HEK293T (cell line): ENCODE data around the gene FRMD5.

Experiments used
- CTCF ChIA-PET: fragments of 350-600 bp; formaldehyde crosslinking; extraction: SDS; loops from one replicate; lab custom pipeline; 2021; ENCODE audit warnings: antibody characterized with exemption, inconsistent platforms; lab: Yijun Ruan, JAX
- POLR2A ChIA-PET: fragments of 350-600 bp; formaldehyde crosslinking; extraction: SDS; loops from one replicate; lab custom pipeline; 2020; ENCODE audit warnings: antibody characterized with exemption, inconsistent platforms; lab: Yijun Ruan, JAX
- DNase-seq: peaks from one replicate; pipeline ENCODE4 v3.0.0; 2012; ENCODE audit warnings: mixed read lengths; ENCODE audit errors: extremely low spot score
- ARNT ChIP-seq: fragments of 450-650 bp; IDR thresholded peaks from 2 replicates; pipeline ENCODE4 v1.6.1; 2017; ENCODE audit warnings: mild to moderate bottlenecking
- BHLHE40 ChIP-seq: fragments of 450-650 bp; IDR thresholded peaks from 2 replicates; pipeline ENCODE4 v1.6.1; 2016; ENCODE audit warnings: mild to moderate bottlenecking, moderate library complexity, borderline replicate concordance
- CTBP1 ChIP-seq: fragments of 450-650 bp; IDR thresholded peaks from 2 replicates; pipeline ENCODE4 v1.6.1; 2016; ENCODE audit warnings: borderline replicate concordance
- ELF4 ChIP-seq: fragments of 450-650 bp; IDR thresholded peaks from 2 replicates; pipeline ENCODE4 v1.6.1; 2017; ENCODE audit warnings: antibody characterized with exemption
- FOXA1 ChIP-seq: fragments of 450-650 bp; IDR thresholded peaks from 2 replicates; pipeline ENCODE4 v1.6.1; 2016; ENCODE audit warnings: mild to moderate bottlenecking
- FOXK2 ChIP-seq: fragments of 450-650 bp; IDR thresholded peaks from 2 replicates; pipeline ENCODE4 v1.6.1; 2016; ENCODE audit warnings: mild to moderate bottlenecking
- FOXM1 ChIP-seq: fragments of 450-650 bp; IDR thresholded peaks from 2 replicates; pipeline ENCODE4 v1.6.1; 2017; ENCODE audit warnings: mild to moderate bottlenecking, borderline replicate concordance
- HDGF ChIP-seq: fragments of 450-650 bp; IDR thresholded peaks from 2 replicates; pipeline ENCODE4 v1.6.1; 2017; ENCODE audit warnings: antibody characterized with exemption, borderline replicate concordance
- L3MBTL2 ChIP-seq: fragments of 450-650 bp; conservative IDR thresholded peaks from 2 replicates; pipeline ENCODE4 v1.6.1; 2016; ENCODE audit warnings: mild to moderate bottlenecking
- LEF1 ChIP-seq: fragments of 450-650 bp; IDR thresholded peaks from 2 replicates; pipeline ENCODE4 v1.6.1; 2017; ENCODE audit warnings: mild to moderate bottlenecking, borderline replicate concordance
- NFRKB ChIP-seq: fragments of 450-650 bp; IDR thresholded peaks from 2 replicates; pipeline ENCODE4 v1.6.1; 2016; ENCODE audit warnings: mild to moderate bottlenecking, moderate library complexity
- SP1 ChIP-seq: fragments of 450-650 bp; IDR thresholded peaks from 2 replicates; pipeline ENCODE4 v1.6.1; 2017
- SUZ12 ChIP-seq: fragments of 450-650 bp; IDR thresholded peaks from 2 replicates; pipeline ENCODE4 v1.6.1; 2016; ENCODE audit warnings: mild to moderate bottlenecking
- TARDBP ChIP-seq: fragments of 450-650 bp; IDR thresholded peaks from 2 replicates; pipeline ENCODE4 v1.6.1; 2016
- ZNF384 ChIP-seq: fragments of 450-650 bp; IDR thresholded peaks from 2 replicates; pipeline ENCODE4 v1.6.1; 2016
- TF ChIP-seq, protein P1 (sequence below): fragments of 450-650 bp; IDR thresholded peaks from 2 replicates; pipeline ENCODE4 v1.6.1; 2016

Gene FRMD5

GRCh38 chr15:44188795-44189194 lies 6.3 kb downstream of the FRMD5 start:
- POLR2A ChIA-PET = no interaction called here
- DNase-seq = no peak
- TF ChIP-seq FOXM1 (no peak), NFRKB (no peak), SP1 (no peak), L3MBTL2 (no peak), SUZ12 (no peak), CTBP1 (no peak), FOXK2 (no peak)
- CTCF ChIA-PET = no interaction called here

DNA sequence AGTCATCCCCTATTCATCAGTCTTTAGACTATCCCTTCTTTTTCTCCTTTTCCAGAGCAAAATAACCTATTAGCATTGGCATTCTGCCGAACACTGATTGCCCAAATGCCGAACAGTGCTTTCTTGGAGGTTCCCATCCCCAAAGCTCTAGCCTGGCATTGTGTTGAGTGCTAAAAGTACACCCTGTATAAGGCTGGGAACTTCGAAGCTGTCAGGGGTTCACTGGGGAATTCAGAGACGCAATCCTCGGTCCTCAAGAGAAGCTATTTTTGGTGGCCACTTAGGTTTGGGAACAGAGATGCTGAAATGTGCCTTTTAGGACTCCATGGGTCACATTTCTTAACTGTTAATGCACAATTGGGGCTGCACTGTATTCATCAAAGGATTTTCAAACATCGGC lies 8.4 kb downstream of the FRMD5 start:
- no peak for DNase-seq
- POLR2A ChIA-PET = no interaction called here
- CTCF ChIA-PET = no interaction called here
- TF ChIP-seq TARDBP = no peak
- TF ChIP-seq FOXM1 = no peak
- no peak for TF ChIP-seq BHLHE40
- no peak for TF ChIP-seq CTBP1
- no peak for TF ChIP-seq ARNT
- no peak for TF ChIP-seq ELF4
- TF ChIP-seq HDGF = no peak

DNA sequence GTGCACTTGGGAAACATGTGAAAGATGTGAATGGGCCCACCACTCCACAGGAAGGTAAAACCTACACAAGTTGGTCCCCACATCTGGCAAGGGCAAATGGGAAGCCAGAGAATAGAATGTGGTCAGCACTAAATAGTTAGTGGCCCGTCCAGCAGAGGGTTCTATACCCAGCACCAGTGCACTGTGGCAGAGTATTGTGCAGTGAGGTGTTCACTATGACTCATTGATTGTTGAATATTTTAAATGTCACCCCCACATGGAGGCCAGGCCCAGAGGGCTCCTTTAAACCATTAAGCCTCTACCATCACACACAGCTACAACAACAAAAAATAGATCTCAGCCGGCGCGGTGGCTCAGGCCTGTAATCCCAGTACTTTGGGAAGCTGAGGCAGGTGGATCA lies 11.7 kb downstream of the FRMD5 start:
- TF ChIP-seq LEF1 (no peak), CTBP1 (no peak), TARDBP (no peak), HDGF (no peak), L3MBTL2 (no peak), SP1 (no peak), NFRKB (no peak)
- ChIA-PET CTCF (no interaction called here), POLR2A (no interaction called here)

GRCh38 chr15:44181410-44181809 lies 13.7 kb downstream of the FRMD5 start:
- TF ChIP-seq CTBP1 = no peak
- TF ChIP-seq ARNT = no peak
- TF ChIP-seq SP1 = no peak
- TF ChIP-seq FOXK2 = no peak
- no peak for TF ChIP-seq FOXM1
- TF ChIP-seq SUZ12 = no peak
- TF ChIP-seq FOXA1 = no peak
- TF ChIP-seq L3MBTL2 = no peak
- TF ChIP-seq BHLHE40 = no peak
- no peak for TF ChIP-seq LEF1
- no peak for TF ChIP-seq NFRKB
- no peak for TF ChIP-seq HDGF
- TF ChIP-seq, protein P1, sequence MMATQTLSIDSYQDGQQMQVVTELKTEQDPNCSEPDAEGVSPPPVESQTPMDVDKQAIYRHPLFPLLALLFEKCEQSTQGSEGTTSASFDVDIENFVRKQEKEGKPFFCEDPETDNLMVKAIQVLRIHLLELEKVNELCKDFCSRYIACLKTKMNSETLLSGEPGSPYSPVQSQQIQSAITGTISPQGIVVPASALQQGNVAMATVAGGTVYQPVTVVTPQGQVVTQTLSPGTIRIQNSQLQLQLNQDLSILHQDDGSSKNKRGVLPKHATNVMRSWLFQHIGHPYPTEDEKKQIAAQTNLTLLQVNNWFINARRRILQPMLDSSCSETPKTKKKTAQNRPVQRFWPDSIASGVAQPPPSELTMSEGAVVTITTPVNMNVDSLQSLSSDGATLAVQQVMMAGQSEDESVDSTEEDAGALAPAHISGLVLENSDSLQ = no peak
- POLR2A ChIA-PET = no interaction called here
- CTCF ChIA-PET = no interaction called here
- DNase-seq = no peak

More for the DNA sequence above, 11.7 kb downstream of the FRMD5 start:
- no peak for DNase-seq

GRCh38 chr15:44177139-44177538 lies 17.9 kb downstream of the FRMD5 start:
- POLR2A ChIA-PET = no interaction called here
- CTCF ChIA-PET = no interaction called here
- DNase-seq = no peak
- no peak for TF ChIP-seq NFRKB

DNA sequence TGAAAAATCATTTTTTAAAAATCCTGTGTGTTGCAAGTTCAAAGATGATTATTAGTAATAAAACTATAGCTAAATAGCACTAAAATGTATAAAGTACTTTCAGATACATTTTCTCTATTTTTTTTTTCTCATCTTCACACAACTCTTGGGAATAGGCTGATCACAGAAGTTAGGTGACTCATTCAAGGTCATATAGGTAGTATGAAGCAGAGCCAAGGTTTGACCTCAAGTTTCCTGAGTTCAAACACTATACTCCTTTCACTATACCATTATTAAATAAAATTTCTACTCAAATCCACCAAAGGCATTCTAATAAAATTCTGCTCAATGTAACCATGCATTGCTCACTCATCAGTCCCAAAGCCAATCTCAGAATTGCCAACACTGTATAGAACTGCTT lies 21.3 kb downstream of the FRMD5 start:
- POLR2A ChIA-PET = no interaction called here
- CTCF ChIA-PET = no interaction called here
- DNase-seq = no peak
- TF ChIP-seq SP1 (no peak), ELF4 (no peak), TARDBP (no peak), NFRKB (no peak), L3MBTL2 (no peak), CTBP1 (no peak), FOXM1 (no peak), BHLHE40 (no peak), FOXA1 (no peak), HDGF (no peak), FOXK2 (no peak), LEF1 (no peak), ARNT (no peak), ZNF384 (no peak), SUZ12 (no peak)
- TF ChIP-seq, protein P1 = no peak

- POLR2A ChIA-PET = no interaction called here
- CTCF ChIA-PET = no interaction called here
- DNase-seq = no peak
- TF ChIP-seq L3MBTL2 (no peak), BHLHE40 (no peak), ELF4 (no peak), ZNF384 (no peak), FOXM1 (no peak), CTBP1 (no peak), FOXA1 (no peak), SUZ12 (no peak), SP1 (no peak), ARNT (no peak), HDGF (no peak), TARDBP (no peak), NFRKB (no peak), LEF1 (no peak), FOXK2 (no peak)
- TF ChIP-seq, protein P1 = no peak
Measured at GRCh38 chr15:44163370-44163769, 31.7 kb downstream of the FRMD5 start.
